AG04450 (cell line): ENCODE data around the gene RGS17. TPM values are rescaled to one million over a fixed set of nuclear protein-coding genes. Genes with fewer than 3 reads are reported as not detected.

Source experiments
- CTCF ChIA-PET: fragments of 300-600, 350-600 bp; formaldehyde crosslinking; extraction: SDS; loops from one replicate; lab custom pipeline; 2022; ENCODE audit warnings: antibody characterized with exemption, inconsistent platforms; lab: Charles Lee
- POLR2A ChIA-PET: fragments of 350-600 bp; formaldehyde crosslinking; extraction: SDS; loops from one replicate; lab custom pipeline; 2021; ENCODE audit warnings: antibody characterized with exemption, inconsistent platforms; lab: Yijun Ruan, JAX
- DNase-seq: peaks from one replicate; pipeline ENCODE4 v3.0.0-alpha.2; 2011; ENCODE audit warnings: low read depth, low spot score
- H3K27ac ChIP-seq: one replicate; pipeline ENCODE4 v1.5.1; 2012; ENCODE audit warnings: low read depth, low read length, control low read depth
- H3K27me3 ChIP-seq: one replicate; pipeline ENCODE4 v1.6.0; 2012; ENCODE audit warnings: low read length; ENCODE audit not compliant: control insufficient read depth, insufficient read depth
- H3K4me3 ChIP-seq: 2 replicates; pipeline ENCODE4 v1.5.1; 2011; ENCODE audit warnings: mild to moderate bottlenecking, low read depth, low read length, control low read depth
- H3K9me3 ChIP-seq: 2 replicates; pipeline ENCODE4 v1.5.1; 2012; ENCODE audit warnings: low read length; ENCODE audit not compliant: control insufficient read depth, insufficient read depth
- polyA plus RNA-seq: library from polyadenylated mRNA; depleted of rRNA; stranded (reverse); fragments of >200 nt; gene quantifications from 2 replicates; pipeline ENCODE4 v1.2.3, GENCODE V29; 2011
- TF ChIP-seq, protein P1 (sequence below): IDR thresholded peaks from 2 replicates; pipeline ENCODE4 v1.5.1; 2011; ENCODE audit warnings: low read depth, low read length, control low read depth, inconsistent platforms

The RGS17 gene
- polyA plus RNA-seq, 1 experiment: 12.2 TPM

DNA sequence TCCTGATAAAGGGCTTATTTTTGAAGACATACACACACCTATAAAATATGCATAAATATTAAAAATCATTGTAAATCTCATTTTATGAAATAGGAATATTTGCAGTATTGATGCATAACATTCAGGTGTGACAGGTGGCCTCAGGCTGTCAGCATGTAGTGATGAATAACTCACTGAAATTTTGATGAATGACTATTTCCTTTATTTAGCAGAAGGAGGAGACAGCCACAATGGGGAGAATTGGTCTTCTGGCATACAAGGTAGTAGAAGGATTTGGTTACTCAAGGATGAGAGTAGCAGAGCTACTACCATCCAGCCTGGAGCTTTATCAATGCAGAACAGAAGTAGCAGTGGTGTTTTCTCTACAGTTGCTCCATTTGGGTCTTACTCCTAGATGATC, 47.2 kb downstream of the RGS17 start:
- no peak overlapping the region for H3K4me3 ChIP-seq
- POLR2A ChIA-PET: no interaction called here
- no peaks in the 10 kb centered on the region for H3K27me3 ChIP-seq
- DNase-seq: no peak
- H3K9me3 ChIP-seq: no peaks in the 10 kb centered on the region
- CTCF ChIA-PET: no interaction called here
- TF ChIP-seq, protein P1, sequence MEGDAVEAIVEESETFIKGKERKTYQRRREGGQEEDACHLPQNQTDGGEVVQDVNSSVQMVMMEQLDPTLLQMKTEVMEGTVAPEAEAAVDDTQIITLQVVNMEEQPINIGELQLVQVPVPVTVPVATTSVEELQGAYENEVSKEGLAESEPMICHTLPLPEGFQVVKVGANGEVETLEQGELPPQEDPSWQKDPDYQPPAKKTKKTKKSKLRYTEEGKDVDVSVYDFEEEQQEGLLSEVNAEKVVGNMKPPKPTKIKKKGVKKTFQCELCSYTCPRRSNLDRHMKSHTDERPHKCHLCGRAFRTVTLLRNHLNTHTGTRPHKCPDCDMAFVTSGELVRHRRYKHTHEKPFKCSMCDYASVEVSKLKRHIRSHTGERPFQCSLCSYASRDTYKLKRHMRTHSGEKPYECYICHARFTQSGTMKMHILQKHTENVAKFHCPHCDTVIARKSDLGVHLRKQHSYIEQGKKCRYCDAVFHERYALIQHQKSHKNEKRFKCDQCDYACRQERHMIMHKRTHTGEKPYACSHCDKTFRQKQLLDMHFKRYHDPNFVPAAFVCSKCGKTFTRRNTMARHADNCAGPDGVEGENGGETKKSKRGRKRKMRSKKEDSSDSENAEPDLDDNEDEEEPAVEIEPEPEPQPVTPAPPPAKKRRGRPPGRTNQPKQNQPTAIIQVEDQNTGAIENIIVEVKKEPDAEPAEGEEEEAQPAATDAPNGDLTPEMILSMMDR: no peak
- no peak overlapping the region for H3K27ac ChIP-seq

DNA sequence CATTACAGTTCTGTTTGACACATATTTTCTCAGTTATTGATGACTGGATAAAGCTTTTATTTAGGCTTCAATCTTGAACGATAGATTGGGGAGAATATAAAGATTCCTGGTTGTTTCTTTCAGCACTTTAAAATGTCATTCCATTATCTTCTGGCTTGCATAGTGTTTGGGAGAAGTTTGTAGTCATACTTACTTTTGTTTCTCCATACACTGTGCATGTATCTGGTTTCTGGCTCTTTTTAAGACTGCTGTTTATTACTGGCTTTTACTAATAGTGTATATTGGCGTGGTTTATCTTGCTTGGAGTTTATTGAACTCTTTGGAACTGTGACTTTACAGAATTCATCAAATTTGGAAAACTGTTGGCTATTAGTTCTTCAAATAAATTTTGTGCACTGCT, 49.2 kb downstream of the RGS17 start:
- Histone ChIP-seq H3K27ac (no peak overlapping the region), H3K9me3 (no peaks in the 10 kb centered on the region), H3K4me3 (no peak overlapping the region), H3K27me3 (no peaks in the 10 kb centered on the region)
- POLR2A ChIA-PET: no interaction called here
- CTCF ChIA-PET: interaction anchor here (1.0 kb wide), 1 partner anchor 57 kb away, joined by 3 read pairs; no protein-coding TSS in a partner anchor
- DNase-seq: no peak
- TF ChIP-seq, protein P1: no peak

DNA sequence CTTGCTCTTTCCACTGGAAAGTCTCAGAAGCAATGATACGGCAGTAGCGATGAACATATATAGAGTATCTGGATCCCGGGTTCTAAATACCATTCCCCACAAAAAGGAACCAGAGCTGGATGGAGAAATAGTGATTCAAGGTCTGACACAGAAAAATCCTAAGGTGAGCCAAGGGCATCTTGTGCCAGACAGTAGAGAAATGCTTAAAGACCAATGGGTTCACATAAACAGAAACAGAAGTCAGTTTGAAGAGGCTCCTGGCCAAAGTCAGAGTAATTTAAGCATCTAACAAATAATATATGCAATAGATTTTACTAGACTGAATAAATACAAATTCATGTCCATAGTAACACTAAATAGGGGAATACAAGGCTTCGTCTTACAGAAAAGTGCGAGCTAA, 54.7 kb downstream of the RGS17 start:
- Histone ChIP-seq H3K4me3 (no peak overlapping the region), H3K27me3 (no peaks in the 10 kb centered on the region), H3K27ac (no peak overlapping the region), H3K9me3 (no peaks in the 10 kb centered on the region)
- ChIA-PET POLR2A (no interaction called here), CTCF (interaction anchor here (1.0 kb wide), 1 partner anchor 44 kb away, joined by 3 read pairs; no protein-coding TSS in a partner anchor)
- DNase-seq: no peak
- TF ChIP-seq, protein P1: no peak

DNA sequence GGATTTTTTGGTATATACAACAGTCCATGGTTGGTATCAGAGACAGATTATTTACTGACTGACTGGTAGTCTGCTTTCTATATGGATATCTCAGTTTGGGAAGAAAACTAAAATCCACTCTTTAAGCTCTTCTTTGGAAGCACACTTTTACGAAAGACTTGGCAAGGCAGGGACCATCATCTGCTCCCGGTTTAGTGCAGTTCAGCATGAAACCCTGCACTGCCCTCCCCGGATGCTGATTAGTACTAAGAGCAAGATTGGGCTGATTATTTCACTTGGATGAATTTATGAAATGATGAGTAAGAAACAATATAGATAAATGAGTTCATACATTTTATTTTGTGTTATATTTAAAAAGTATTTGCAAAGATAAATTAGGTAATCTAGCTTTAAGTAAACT, 56.3 kb downstream of the RGS17 start:
- ChIA-PET CTCF (interaction anchor here (1.1 to 1.6 kb wide), 2 partner anchors 13 to 50 kb away, joined by 3 read pairs; no protein-coding TSS in a partner anchor), POLR2A (interaction anchor here (0.6 kb wide), 1 partner anchor 1316 kb away, joined by 3 read pairs; no protein-coding TSS in a partner anchor)
- no peak overlapping the region for H3K4me3 ChIP-seq
- no peaks in the 10 kb centered on the region for H3K9me3 ChIP-seq
- TF ChIP-seq, protein P1: no peak
- no peak for DNase-seq
- H3K27me3 ChIP-seq: no peaks in the 10 kb centered on the region
- no peak overlapping the region for H3K27ac ChIP-seq

DNA sequence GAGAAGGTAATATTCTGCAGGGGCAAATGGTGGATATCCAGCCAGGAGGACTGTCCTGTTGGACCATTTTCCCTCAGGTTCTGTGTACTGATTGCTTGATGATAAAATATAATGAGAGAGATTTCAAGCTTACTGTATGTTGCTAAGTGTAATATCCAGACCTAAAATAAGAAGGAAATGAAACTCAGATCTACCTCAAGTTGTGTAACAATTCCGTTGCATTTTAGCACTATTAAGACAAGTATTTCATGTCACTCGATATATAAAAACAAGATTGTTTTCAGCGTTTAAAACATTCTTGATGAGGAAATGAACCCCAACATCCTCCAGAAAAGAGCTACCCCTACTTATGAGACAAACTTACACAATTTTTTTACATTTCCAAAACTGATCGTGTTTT, 57.2 kb downstream of the RGS17 start:
- no peak overlapping the region for H3K4me3 ChIP-seq
- H3K9me3 ChIP-seq: no peaks in the 10 kb centered on the region
- ChIA-PET CTCF (interaction anchor here (1.1 to 1.6 kb wide), 2 partner anchors 14 to 49 kb away, joined by 3 read pairs; no protein-coding TSS in a partner anchor), POLR2A (no interaction called here)
- H3K27ac ChIP-seq: no peak overlapping the region
- H3K27me3 ChIP-seq: no peaks in the 10 kb centered on the region
- TF ChIP-seq, protein P1: no peak
- DNase-seq: no peak
